Sigmoid colon (tissue), 4 donors: ENCODE measurements around the gene PMP22.

Experiments used
- EP300 ChIP-seq, 4 donors: sonication (generic); formaldehyde crosslinking; IDR thresholded peaks; one replicate each; pipeline ENCODE4 v1.6.1; 2017; ENCODE audit warnings: antibody characterized with exemption in 4 of 4
- POLR2A ChIP-seq, 2 donors: fragments of 450-650 bp; IDR thresholded peaks; one replicate each; pipeline ENCODE4 v1.6.1; 2016; ENCODE audit warnings: antibody characterized with exemption in 2 of 2, mild to moderate bottlenecking in 2 of 2, moderate library complexity in 2 of 2
- POLR2AphosphoS5 ChIP-seq, 4 donors: sonication (generic); formaldehyde crosslinking; IDR thresholded peaks; one replicate each; pipeline ENCODE4 v1.6.1; 2017; ENCODE audit warnings: antibody characterized with exemption in 4 of 4
- TF ChIP-seq, protein P1 (sequence below), 4 experiments: fragments of 450-650 bp in 3 of 4; fragments of 200-600 bp in 1 of 4; IDR thresholded peaks; one replicate each; pipeline ENCODE4 v1.5.1; 2016 to 2019; ENCODE audit warnings: antibody characterized with exemption in 4 of 4, mild to moderate bottlenecking in 3 of 4, moderate library complexity in 2 of 4

DNA sequence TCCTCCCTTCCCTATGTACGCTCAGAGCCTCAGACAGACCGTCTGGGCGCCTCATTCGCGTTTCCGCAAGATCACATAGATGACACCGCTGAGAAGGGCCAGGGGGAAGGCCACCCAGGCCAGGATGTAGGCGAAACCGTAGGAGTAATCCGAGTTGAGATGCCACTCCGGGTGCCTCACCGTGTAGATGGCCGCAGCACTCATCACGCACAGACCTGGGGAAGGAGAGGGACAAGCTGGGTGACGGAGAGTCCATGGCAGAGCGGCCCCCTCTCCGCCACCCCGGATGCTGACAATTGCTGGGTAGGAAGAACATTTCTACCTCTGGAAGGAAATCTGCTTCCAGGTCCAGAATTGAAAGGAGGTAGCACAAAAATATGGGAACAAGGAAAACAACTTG is 34.3 kb downstream of the PMP22 start:
- TF ChIP-seq, protein P1, sequence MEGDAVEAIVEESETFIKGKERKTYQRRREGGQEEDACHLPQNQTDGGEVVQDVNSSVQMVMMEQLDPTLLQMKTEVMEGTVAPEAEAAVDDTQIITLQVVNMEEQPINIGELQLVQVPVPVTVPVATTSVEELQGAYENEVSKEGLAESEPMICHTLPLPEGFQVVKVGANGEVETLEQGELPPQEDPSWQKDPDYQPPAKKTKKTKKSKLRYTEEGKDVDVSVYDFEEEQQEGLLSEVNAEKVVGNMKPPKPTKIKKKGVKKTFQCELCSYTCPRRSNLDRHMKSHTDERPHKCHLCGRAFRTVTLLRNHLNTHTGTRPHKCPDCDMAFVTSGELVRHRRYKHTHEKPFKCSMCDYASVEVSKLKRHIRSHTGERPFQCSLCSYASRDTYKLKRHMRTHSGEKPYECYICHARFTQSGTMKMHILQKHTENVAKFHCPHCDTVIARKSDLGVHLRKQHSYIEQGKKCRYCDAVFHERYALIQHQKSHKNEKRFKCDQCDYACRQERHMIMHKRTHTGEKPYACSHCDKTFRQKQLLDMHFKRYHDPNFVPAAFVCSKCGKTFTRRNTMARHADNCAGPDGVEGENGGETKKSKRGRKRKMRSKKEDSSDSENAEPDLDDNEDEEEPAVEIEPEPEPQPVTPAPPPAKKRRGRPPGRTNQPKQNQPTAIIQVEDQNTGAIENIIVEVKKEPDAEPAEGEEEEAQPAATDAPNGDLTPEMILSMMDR (IDR thresholded peaks at IDR 0.05) = no peak
- TF ChIP-seq EP300 (IDR thresholded peaks at IDR 0.05) (no peak), POLR2A (IDR thresholded peaks at IDR 0.05) (no peak), POLR2AphosphoS5 (IDR thresholded peaks at IDR 0.05) (no peak)
